Fibroblast of skin of scalp (primary cell): ENCODE measurements around the gene MAGEE2. TPM values are rescaled to one million over a fixed set of nuclear protein-coding genes. Genes with fewer than 3 reads are reported as not detected.
"Not testable (repeated sequence)": the region's sequence is repeated elsewhere in the genome, so short reads cannot be mapped to it uniquely, and the experiment has no call there.

Experiments
- DNase-seq: peaks from one replicate; pipeline ENCODE4 v3.0.0-alpha.2; 2013
- polyA plus RNA-seq, 2 experiments: library from polyadenylated mRNA; unstranded; fragments of 120-200 nt; gene quantifications; one replicate each; pipeline ENCODE4 v1.2.1, GENCODE V29; 2013; ENCODE audit not compliant: insufficient read length in 2 of 2

Gene MAGEE2, protein sequence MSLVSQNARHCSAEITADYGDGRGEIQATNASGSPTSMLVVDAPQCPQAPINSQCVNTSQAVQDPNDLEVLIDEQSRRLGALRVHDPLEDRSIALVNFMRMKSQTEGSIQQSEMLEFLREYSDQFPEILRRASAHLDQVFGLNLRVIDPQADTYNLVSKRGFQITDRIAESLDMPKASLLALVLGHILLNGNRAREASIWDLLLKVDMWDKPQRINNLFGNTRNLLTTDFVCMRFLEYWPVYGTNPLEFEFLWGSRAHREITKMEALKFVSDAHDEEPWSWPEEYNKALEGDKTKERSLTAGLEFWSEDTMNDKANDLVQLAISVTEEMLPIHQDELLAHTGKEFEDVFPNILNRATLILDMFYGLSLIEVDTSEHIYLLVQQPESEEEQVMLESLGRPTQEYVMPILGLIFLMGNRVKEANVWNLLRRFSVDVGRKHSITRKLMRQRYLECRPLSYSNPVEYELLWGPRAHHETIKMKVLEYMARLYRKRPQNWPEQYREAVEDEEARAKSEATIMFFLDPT
- not detected for polyA plus RNA-seq (2013, experiment 1 of 2; ENCODE audit: insufficient read length)
- not detected for polyA plus RNA-seq (2013, experiment 2 of 2; ENCODE audit: insufficient read length)

GRCh38 chrX:75784680-75785491 lies at the start of gene MAGEE2:
Gene MAGEE2, minus strand, starts transcription at chrX:75785254. Its CDS starts 203 bp downstream, at chrX:75785051.
- DNase-seq: peak; percentile 2

- no peak for DNase-seq
Observed at GRCh38 chrX:75786290-75786689, 1.2 kb upstream of the MAGEE2 start.

GRCh38 chrX:75781611-75782010 lies 3.4 kb downstream of the MAGEE2 start:
- DNase-seq: no peak

GRCh38 chrX:75768063-75768462 lies 17.0 kb downstream of the MAGEE2 start:
- not testable (repeated sequence) for DNase-seq

- no peak for DNase-seq
Observed at GRCh38 chrX:75748431-75748830, 36.6 kb downstream of the MAGEE2 start.

DNA sequence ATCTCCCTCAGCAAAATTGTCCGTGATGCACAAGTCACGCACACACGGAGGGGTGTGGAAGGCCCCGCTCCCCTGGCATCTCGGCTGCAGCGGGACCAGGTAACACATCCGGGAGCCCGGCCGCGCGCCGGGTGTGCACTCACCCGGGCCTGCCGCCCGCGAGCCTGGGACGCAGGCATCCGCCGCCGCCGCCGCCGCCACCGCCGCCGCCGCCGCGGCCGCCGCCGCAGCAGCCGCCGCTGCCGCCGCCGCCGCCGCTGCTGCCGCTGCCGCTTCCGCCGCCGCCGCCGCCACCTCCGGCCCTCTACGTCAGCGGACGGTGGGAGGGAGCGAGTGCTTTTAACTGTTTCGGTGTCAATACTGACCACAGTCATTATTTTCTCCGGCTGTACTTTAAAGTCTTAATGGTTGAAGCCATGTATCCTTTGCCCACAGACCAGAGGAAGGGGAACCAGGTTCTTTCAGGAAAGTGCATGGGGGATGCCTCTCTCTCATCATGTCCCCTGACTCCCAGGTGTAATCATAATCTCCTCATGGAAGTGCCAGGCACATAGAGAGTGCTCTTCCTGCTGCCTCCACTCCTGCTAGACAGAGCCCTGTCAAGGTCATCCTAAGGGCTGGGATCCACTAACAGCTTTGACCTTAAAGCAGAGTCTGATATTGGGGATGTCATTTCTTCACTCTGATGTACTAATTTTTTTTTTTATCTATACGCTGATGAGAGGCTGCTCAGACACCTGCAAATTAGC lies 38.0 kb downstream of the MAGEE2 start:
- peak; percentile 19 for DNase-seq
